G401.6 (cell line): ENCODE results near the gene FBXO4.
A peak's percentile ranks its signal among the peaks of the same experiment; 100 is the strongest.

Experiments used
- FAIRE-seq: peaks from 2 replicates; lab custom pipeline; 2012; peaks lifted over from hg19 to GRCh38; lab: Jason Lieb, UNC

Gene FBXO4

DNA sequence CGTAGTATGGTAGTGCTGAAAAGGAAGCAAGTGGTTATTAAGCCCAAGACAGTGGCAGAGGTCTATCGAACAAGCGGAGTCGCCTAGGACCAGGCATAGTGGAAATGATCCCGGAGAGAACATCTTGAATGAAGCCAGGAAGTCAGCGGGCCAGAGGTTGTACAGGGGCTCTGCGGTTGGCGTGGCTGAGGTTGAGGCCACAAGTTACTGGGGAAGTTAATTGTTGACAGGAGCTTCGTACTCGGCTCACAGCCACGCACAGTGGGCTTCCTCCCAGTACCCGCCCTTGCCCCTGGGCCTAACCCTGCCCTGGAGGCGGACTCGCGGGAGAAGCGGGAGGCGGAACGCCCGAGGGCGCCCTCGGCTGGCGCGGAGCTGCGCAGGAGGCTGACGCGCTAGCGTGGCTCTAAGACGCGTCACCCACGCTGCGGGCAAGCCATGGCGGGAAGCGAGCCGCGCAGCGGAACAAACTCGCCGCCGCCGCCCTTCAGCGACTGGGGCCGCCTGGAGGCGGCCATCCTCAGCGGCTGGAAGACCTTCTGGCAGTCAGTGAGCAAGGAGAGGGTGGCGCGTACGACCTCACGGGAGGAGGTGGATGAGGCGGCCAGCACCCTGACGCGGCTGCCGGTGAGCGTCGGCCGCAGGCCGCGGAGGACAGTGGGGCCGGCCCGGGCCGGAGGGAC is at the start of gene FBXO4:
Gene FBXO4 (plus strand): TSS at position 410 of the 683 bp plus-strand sequence. CDS start 29 bp downstream, at position 439.
- FAIRE-seq = no peak

- no peak for FAIRE-seq
These were observed 48.4 kb upstream of the FBXO4 start for GRCh38 chr5:41876678-41877077.

DNA sequence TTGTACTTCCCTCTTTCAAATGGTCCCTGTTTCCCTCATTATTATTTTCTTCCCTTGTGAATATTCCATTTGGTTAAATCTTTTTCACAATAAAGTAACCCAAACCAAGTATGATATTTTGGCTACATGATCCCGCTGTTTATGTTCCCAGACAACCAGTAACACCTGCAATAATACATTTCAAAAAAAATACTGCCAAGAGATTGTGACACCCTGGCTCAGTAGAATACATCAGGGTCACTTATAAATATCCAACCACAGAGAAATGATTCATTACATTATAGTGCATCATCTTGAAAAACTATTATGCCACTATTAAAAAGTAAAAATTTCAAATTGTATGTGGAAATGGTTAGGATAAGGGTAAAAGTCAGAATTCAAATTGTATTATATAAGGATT is 47.7 kb upstream of the FBXO4 start:
- FAIRE-seq = no peak

GRCh38 chr5:41878173-41878572 is 46.9 kb upstream of the FBXO4 start:
- FAIRE-seq = no peak

- FAIRE-seq = no peak
These were observed 46.2 kb upstream of the FBXO4 start for GRCh38 chr5:41878643-41879478.

DNA sequence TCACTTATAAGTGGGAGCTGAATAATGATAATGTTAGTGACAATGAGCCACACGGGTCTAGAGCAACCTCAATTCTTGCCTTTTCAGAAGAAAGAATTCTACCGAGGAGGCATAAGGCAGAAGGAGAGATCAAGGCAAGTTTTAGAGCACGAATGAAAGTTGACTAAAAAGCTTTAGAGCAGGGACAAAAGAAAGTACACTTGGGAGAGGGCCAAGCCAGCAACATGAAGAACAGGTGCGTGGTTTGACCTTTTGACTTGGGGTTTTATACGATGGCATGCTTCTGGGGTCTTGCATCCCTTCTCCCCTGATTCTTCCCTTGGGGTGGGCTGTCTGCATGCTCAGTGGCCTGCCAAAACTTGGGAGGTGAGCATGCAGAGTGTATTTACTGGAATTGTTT is 42.3 kb upstream of the FBXO4 start:
- FAIRE-seq = no peak

DNA sequence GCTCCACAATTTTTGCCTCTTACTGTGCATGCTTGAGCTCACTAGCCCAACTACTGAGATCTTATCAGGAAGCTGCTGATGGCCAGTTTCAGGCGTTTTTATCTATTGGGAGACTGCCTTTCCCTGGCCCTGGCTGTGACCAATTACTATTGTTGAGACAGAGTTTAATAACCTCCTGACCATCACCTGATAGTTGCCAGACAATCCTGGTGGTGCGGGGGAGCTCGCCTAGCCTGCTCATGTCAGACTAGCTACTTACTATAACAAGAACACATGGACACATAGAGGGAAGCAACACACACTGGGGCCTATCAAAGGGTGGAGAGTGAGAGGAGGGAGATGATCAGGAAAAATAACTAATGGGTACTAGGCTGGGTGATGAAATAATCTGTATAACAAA is 41.8 kb upstream of the FBXO4 start:
- no peak for FAIRE-seq

- FAIRE-seq = no peak
These were observed 41.1 kb upstream of the FBXO4 start for GRCh38 chr5:41883936-41884335.

GRCh38 chr5:41885286-41885685 is 39.8 kb upstream of the FBXO4 start:
- no peak for FAIRE-seq

- FAIRE-seq = no peak
These were observed 33.9 kb upstream of the FBXO4 start for GRCh38 chr5:41891066-41891707.

DNA sequence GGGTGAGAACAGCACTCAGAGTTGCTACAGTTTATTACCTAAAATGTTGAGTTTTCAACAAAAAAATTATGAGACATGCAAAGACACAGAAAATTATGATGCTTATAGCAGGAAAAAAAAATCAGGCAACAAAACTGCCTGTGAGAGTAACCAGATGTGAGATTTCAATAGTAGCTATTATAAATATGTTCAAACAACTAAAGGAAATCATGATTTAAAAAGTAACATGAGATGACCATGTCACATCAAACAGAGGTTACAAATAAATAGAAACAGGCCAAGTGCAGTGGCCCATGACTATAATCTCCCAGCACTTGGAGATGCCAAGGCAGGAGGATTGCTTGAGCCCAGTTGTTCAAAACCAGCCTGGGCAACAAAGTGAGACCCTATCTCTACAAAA is 33.0 kb upstream of the FBXO4 start:
- no peak for FAIRE-seq

GRCh38 chr5:41893074-41893851 is 31.8 kb upstream of the FBXO4 start:
- no peak for FAIRE-seq

DNA sequence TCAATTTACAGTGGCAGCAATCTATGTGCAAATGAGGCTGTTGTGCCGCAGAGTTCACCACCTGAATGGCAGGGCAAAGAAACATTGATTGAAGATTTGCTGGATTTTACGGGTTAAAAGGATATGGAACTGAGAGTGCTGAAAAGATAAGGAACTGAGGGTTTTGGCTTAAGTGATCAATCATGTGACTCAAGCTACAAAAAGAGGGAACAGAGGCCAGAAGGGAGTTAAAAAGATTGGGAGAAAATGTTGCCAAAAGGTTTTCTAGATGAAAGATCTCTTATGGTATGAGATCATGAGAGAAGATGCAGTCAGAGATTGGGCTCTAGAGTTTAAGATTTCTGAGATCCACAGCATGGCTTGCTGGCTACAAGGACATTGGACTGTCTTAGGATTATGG is 28.9 kb upstream of the FBXO4 start:
- no peak for FAIRE-seq

- FAIRE-seq = no peak
These were observed 21.6 kb upstream of the FBXO4 start for GRCh38 chr5:41903382-41903891.

DNA sequence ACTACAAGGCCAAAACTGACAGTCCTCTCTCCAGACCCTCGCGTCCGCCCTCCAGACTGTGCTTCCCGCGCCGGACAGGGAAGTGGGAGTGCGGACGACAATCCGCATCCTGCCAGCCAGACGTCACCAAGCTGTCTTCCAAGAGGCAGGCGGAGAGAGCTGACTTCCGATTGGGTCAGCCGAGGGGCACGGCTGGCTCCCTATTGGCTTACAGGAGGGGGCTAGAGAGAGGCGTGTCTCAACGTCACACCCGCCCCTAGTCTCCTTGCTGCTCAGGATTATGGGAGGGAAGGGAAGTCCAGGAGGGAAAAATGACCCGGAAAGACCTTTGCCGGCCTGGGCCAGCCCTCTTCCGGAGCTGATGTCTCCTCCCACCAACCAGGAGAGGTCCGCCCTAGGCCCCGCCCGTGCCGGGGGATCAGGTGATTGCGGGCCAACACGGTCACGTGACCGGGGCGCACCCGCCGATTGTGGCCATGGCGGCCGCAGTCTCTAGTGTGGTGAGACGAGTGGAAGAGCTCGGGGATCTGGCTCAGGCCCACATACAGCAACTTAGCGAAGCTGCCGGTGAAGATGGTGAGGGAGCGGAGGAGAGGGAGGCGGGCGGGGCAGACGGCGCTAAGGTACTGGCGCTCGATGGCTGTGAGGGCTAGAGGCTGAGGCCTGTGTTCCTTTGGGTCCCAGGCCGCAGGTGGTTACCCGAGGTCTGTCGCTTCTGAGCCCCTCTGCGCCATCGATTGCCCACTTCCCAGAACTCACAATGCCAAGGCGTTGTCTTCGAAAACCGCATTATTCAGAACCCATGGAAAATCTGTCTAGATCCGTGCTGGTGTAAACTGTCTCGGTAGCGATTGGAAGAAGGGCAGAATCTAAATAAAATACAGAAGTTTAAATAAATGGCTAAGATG is 20.9 kb upstream of the FBXO4 start, which contains the start of gene RIMOC1:
Gene RIMOC1 (plus strand): TSS at position 453 of the 908 bp plus-strand sequence. CDS start 24 bp downstream, at position 477.
- FAIRE-seq = peak; percentile 99

DNA sequence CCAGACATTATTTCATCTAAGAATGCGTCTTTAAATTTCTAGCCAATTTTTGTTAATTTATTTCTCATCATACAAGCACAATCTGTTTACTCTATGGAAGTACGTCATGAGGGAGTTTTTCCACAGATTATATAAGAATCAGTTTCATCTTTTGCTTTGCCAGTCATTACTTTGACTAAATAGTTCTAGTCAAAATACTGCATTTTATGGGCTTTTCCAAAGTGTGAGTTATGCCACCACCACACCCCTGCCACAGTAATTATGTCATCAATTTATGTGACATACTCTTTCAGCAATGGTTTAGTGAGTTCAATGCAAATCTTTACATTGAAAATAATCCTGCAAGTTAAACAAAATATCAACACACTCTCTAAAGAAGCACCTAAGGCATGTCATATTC is 18.9 kb upstream of the FBXO4 start:
- FAIRE-seq = no peak

DNA sequence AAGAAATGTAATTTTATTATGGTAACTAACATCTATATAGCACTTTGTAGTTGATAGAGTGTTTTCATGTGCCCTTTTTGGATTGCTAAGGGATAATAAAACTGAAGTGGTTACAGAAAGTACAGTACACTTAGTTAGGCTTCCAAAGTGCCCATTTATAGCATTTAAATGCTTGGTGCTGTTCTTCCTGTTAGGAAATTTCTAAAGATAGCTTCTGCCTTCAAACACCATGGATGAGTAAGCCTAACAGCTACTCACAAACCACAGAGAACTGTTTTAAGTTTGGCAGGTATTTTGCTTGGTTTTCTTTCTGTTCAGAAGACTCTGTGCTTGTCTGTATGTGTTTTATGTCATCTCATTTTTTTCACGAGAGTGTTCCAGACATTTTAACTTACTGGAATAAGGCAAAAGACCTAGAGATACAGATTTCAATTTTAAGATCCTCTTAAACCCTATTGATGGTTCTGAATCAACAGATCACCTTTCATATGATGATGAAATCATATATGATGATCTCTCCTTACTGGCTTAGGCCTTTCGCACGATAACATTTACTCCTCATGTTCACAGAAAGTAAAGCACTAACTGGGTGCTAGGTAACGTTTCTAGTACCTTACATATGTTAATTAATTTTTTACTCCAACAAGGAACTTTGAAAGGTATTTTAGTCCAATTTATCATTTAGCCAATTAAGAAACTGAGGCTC is 16.6 kb upstream of the FBXO4 start:
- no peak for FAIRE-seq

DNA sequence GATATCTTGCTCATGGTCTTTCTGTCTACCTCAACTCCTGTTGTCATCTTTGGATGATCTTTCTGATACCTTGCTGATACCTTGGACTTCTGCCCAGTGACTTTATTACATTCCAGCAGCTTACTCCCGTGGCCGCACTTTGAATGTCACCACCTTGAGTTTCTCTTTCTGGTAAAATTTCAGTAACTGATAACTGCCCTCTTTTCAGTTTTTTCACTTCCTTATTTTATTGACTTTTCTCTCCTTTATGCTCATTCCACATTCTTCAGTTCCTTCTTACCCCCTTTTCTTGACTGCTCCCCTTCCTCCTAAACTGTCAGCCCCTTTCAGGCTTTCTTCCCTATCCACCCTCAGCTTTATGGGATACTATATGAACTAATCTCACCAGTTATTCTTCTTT is 7.0 kb upstream of the FBXO4 start:
- FAIRE-seq = no peak

GRCh38 chr5:41921166-41921565 is 3.9 kb upstream of the FBXO4 start:
- no peak for FAIRE-seq

DNA sequence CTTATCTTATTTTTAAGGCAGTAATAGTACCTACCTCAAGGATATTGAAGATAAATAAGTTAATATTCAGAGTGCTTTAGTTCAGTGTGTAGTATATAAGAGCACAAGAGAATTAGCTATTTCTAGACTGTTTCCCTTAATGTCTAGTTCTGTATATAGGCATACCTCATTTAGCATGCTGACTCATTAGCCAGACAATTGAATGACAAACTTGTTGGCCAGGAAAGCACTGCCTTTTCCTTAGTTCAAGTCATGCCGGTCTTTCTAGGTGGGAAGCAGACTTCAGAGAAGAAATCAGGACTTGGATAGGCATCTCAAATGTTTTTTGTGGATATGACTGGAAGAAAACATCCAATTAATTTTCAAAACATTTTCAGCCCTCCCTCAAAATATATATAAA is 3.2 kb upstream of the FBXO4 start:
- FAIRE-seq = no peak

GRCh38 chr5:41924526-41924871 is 582 bp upstream of the FBXO4 start:
- FAIRE-seq = no peak
